C4-2B (cell line): ENCODE measurements around the gene ANGPTL3.

ENCODE experiments used
- CTCF ChIP-seq: fragments of 450-650 bp; conservative IDR thresholded peaks from 2 replicates; pipeline ENCODE4 v1.5.1; 2017; ENCODE audit warnings: mild to moderate bottlenecking
- ZFX ChIP-seq: fragments of 450-650 bp; IDR thresholded peaks from 2 replicates; pipeline ENCODE4 v1.6.1; 2017

- TF ChIP-seq CTCF (no peak), ZFX (no peak)
Measured at GRCh38 chr1:62608905-62609304, 11.6 kb downstream of the ANGPTL3 start.
